Mammary epithelial cell (primary cell): ENCODE data around the gene ADCY2.

Source experiments
- EZH2 ChIP-seq: IDR thresholded peaks from 2 replicates; pipeline ENCODE4 v1.6.1; 2012; ENCODE audit warnings: low read length, inconsistent platforms, borderline replicate concordance
- TF ChIP-seq, protein P1 (sequence below), 2 donors: IDR thresholded peaks in 1 of 2; conservative IDR thresholded peaks in 1 of 2; 2 replicates each; pipeline ENCODE4 v1.5.1; 2011 to 2012; ENCODE audit warnings: inconsistent platforms in 2 of 2, low read length in 2 of 2, mild to moderate bottlenecking in 2 of 2, control low read depth in 1 of 2, low read depth in 1 of 2; ENCODE audit not compliant: insufficient read depth in 1 of 2; ENCODE audit errors: extremely low read depth in 1 of 2

DNA sequence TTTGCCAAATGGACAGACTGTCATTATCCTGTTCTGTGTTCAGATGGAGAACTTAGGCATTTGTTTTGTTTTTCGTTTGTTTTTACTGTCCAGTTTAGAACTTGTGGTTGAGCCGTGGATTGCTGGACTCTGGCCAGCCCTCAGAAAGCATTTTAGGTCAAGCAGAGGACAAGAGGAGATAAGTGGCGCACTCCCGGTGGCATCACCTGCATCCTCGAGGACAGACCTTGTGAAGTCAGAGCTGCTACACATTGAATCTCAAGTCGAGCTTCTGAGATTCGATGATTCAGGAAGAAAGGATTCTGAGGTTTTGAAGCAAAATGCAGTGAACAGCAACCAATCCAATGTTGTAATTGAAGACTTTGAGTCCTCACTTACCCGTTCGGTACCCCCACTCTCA lies 481.9 kb downstream of the ADCY2 start:
- TF ChIP-seq, protein P1, sequence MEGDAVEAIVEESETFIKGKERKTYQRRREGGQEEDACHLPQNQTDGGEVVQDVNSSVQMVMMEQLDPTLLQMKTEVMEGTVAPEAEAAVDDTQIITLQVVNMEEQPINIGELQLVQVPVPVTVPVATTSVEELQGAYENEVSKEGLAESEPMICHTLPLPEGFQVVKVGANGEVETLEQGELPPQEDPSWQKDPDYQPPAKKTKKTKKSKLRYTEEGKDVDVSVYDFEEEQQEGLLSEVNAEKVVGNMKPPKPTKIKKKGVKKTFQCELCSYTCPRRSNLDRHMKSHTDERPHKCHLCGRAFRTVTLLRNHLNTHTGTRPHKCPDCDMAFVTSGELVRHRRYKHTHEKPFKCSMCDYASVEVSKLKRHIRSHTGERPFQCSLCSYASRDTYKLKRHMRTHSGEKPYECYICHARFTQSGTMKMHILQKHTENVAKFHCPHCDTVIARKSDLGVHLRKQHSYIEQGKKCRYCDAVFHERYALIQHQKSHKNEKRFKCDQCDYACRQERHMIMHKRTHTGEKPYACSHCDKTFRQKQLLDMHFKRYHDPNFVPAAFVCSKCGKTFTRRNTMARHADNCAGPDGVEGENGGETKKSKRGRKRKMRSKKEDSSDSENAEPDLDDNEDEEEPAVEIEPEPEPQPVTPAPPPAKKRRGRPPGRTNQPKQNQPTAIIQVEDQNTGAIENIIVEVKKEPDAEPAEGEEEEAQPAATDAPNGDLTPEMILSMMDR (conservative IDR thresholded peaks at IDR 0.05 in 1 of 2, IDR thresholded peaks at IDR 0.05 in 1 of 2; ENCODE audit: extremely low read depth in 1 of 2, insufficient read depth in 1 of 2, low read depth in 1 of 2, low read length in 2 of 2): no peak
- TF ChIP-seq EZH2: no peak
